NCI-H2081 (cell line): ENCODE data around the gene TRIM65.
A peak's percentile ranks its signal among the peaks of the same experiment; 100 is the strongest.

Source experiments
- DNase-seq, 2 experiments: peaks; one replicate each; lab custom pipeline; 2025; lab: John Stamatoyannopoulos, UW

The TRIM65 gene

DNA sequence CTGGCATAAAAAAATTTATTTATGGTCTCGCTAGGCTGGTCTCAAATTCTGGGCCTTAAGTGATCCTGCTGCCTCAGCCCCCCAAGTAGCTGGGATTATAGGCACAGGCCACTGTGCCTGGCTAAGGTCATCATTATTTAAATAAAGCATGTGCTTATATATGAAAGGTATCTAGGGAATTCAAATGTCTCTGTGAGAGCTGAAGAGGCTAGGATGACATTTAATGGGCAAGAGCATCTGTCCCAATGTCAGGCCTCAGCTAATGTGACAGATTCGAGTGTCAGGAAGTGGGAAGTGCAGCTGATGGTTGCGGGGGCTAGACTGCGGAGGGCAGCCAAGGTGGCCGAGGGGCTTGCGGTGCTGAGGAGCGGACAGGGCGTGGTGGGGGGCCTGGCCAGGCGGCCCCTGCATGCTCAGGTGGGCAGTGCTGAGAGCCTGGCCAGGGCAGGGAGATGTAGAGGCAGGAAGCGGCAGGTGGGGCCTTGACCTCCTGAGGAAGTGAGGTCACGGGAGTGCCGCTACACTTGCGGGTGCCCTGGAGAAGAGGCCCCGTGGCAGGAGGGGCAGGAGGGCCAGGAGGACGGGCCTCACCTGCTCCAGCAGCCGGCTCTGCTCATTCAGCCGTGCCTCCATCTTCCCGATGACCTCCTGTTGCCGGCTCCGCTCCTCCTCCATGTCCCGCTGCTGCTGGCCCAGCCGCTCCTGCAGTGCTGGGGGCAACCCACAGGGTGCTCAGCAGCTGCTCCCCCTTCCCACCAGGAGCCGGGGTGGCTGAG, 20.6 kb upstream of the TRIM65 start:
- no peak for DNase-seq

DNA sequence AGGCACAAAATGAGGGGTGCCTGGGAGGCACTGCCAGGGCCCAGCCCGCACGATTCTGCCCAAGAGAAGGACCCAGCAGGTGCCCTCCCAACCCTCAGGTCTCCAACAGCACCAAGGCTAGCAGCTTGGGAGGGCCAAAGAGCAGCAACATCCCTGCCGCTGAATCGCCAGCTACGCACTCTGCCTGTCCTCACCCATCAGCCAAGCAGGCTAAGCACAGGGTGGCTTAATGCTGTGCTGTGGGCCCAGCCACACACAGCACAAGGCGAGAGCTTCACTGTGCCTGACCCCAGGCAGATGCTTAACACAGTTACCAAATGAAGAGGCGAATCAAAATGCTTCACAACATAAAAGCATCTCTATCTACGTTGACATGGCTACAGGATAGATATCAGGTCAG, 18.5 kb upstream of the TRIM65 start:
- no peak for DNase-seq

DNA sequence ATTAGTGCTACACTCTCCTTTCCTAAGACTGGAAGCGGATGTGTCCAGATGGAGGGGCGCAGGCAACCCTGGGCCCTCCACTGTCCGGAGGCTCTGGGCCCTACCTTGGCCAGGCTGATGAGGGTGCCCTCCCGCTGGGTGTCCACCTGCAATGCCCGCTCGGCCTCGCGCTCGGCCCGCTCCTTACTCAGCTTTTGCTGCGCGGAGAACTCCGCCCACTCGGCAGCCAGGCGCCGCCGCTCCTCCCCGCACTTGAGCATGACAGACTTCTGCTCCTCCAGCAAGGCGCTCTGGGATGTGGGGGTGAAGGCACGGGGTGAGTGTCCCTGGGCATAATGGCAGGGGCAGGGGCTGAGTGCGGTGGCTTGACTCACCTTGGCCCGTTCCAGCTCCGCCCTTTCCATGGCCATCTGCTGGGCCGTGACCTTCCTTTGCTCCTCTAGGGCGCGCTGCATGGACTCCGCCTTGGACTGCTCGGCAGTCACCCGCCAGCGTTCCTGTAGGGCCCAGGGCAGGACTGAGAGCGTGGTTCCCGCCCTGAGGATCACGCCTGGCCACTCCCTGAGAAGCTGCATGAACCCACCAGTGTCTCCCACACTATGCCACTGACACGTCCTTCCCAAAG, 18.0 kb upstream of the TRIM65 start:
- DNase-seq, result no peak

DNA sequence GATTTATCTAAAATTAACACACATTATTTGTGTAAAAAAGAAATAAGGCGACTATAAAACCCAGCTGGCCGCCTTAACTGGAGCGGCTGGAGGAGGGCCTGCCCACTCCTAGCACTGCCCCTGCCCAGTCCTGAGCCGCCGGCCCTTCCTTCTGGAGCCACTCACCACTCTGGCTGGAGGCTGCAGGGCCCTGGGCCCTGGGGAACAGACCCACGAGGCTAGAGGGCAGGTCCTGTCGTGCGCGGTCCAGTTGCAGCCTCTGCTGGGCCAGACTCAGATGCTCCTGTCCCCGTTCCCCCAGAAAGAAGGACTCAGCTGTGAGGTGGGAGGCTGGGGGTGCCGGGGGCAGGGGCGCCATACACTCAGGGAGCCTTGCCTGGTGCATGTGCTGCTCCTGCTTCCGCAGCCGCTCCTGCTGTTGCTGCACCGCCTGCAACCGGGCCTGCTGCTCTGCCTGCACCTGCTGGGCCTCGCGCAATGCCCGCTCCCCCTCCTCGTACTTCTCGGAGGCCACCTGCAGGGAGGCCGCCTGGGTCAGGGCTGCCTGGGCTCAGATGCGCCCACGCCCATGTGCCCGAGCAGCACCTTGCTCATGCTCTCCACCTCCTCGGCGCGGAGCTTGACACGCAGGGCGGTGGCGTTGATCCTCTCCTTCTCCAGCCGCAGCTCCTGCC, 16.9 kb upstream of the TRIM65 start:
- DNase-seq, result no peak

DNA sequence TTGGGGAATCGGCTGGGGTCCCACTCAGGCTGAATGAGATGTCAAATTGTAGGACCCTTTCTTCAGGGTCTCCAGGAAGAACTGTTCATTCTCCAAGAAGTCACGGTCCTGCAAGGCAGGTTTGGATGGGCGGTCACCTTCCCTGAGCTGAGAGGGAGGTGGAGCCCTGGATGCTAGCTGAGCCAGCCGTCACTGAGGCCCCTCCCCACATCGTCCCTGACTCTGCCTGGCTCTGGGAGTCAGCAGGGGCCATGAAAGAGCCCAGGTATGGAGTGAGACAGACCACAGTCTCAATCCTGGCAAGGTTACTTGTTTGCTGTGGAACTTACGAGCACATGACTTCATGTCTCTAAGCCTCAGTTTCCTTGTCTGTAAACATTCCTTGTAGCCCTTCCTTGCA, 13.9 kb upstream of the TRIM65 start:
- DNase-seq, result peak; percentile 65 to 88

DNA sequence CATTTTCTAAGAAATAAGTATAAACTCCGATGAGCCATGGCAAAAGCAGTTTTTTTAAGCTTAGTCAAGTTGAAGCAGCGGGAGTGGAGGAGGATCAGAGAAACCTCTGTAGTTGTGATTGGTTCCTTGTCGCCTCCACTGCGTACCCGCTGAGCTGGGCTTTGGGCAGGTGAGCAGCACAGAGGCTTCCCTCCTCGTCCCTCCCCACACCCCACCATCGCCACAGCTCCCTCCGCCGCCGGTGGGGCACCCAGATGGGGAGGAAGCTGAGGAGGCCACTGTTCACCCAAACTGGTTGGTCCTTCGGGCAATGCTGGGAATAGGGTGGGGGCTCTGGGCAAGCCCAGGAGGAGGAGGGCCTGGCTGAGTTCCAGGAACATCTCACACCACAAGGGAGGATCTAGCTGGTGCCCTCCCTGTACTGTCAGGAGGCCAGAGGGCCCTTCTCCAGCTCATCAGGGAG, 13.1 kb upstream of the TRIM65 start:
- peak; percentile 90 to 98 for DNase-seq

DNA sequence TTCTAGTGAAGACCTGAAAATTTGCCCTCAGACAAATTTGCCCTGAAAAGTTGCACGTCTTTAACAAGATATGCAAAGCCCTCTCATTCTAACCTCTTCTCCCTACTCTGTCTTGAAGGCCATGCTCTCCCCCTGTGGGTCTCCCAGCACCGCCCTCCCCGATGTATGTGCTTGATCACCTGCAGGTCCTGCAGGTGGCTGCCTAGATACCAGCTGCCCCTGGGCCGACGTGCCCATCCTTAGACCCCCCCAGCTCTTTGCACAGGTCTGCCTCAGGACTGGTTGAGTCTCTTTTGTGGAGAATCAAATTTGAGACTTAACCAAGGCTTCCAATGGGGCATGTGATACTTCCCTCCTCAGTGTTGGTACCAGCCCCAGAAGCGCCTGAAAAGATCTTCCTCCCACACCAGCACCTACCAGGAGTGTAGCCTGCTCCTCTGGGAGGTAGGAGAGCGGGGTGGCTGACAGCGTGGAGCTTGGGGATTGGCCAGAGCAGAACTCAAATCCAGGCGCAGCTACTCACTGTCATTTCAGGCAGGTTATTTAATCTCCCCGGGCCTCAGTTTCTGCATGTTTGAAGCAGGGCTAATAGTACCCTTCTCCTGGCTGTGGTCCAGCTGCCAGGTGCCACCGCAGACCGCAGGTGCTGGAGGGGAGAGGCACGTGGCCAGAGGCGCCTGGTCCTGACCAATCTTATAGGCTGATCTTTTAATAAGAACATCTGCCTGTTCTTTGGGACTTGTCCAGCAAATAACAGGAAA, 12.5 kb upstream of the TRIM65 start:
- DNase-seq, result peak; percentile 97 to 100

DNA sequence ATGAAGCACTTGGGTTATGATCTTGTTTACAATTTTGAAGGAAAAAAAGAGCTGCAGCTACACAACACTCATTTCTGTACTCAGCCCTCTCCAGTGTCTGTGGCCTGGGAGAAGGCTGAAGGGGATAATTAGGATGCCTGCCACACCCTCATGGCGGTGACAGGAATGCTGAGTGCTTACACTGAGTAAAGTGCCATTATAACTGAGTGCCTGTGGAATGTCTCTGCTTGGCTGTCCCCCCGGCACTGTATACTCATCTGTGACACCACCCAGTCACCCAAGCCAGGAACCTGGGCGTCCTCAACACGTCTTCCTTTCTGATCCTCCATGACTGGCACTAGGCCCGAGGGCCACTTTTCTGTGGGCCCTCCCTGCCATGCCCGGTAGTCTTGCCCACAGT, 11.4 kb upstream of the TRIM65 start:
- peak in 1 of 2 experiments; percentile 32 for DNase-seq

DNA sequence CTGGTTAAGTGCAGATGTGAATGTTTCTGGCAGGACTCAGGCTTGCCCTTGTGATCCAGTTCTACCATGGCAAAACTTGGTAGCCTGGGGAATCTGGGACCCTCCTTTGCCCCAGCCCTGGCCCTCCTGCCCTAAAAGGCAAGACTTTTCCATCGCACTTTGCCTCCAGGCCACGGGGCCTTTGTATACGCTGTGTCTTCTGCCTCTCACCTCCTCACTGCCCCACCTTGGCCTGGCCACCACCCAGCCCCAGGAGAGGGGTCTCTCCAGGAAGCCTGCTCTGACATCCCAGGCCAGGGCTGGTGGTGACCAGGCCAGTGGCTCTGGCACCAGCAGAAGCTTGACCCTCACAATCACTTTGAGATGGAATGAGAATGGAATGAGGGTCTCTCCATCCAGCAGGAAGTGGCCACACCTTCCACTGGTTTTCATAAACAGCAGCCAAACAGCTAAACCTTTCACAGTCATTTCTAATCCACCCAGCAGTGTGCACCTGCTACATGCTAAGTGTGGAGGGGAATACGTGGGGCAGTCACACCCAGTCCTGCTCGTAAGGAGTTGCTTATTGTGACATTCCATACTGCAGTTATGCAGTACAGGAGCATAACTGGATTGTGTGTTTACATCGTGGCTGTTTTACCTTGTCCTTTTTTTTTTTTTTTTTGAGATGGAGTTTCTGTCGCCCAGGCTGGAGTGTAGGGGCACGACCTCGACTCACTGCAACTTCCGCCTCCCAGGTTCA, 9.6 kb upstream of the TRIM65 start:
- DNase-seq, result no peak

DNA sequence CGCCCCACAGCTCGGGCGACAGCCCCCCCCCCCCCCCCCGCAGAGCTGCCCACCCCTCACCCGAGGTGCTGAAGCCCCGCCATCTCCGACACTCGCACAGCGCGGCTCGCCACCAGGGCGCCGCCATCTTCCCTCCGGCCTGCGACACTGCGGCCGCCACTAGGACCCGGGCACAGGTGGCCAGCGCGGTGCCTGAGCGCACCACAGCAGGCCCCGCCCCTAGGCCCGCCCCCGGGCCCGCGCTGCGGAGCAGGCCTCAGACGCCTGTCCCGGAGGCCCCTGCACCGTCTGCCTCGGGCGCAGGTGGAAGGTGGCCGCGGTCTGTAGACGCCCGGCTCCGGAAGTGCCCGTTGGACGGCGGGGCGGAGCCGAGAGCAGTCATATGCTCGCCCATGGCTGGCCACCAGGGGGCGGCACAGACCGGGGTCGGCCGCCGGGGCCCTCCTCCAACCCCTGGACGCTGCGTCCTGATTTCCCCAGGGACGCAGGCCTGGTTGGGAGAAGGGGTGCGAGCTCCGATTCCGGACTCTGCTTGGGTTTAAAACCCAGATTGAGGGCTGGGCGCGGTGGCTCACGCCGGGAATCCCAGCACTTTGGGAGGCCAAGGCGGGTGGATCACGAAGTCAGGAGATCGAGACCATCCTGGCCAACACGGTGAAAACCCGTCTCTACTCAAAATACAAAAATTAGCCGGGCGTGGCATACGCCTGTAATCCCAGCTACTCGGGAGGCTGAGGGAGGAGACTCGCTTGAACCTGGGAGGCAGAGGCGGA, 8.2 kb upstream of the TRIM65 start, which contains the start of gene MRPL38:
Gene MRPL38 (minus strand): TSS at position 136 of the 773 bp plus-strand sequence. CDS start 9 bp downstream, at position 127.
- DNase-seq, result peak; percentile 98 to 99

DNA sequence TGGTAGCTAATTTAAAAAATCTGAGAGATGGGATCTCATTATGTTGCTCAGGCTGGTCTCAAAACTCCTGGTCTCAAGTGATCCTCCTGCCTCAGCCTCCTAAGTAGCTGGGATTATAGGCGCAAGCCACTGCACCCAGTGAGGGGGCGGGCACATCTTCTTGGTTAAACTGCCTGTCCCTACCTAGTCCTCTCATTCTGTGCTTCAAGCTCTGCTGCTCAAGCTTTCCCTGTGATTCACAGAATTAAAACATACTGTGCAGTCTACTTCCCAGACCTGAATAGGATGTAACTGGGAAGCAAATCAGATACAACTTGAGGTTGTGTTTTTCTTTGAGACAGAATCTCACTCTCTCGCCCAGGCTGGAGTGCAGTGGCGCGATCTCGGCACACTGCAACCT, 5.7 kb upstream of the TRIM65 start:
- DNase-seq, result no peak

DNA sequence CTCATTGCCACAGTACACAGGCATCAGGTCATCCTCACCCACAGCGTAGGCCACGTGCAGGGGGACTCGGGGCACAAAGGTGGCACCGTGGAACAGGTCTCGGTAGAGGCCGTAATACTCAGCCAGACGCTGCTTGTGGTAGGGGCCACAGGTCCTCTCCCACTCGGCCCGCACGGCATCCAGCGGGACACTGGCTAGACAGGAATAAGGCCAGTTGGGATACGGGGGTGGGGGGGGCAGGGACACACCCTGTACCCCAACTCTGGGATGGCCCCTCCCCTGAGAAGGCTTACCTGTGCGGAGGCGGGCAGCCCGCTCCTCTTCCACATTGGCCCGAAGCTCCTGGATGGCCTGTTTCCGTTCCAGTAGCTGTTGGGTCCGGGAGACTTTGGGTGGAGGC, 5.0 kb upstream of the TRIM65 start:
- DNase-seq, result no peak

DNA sequence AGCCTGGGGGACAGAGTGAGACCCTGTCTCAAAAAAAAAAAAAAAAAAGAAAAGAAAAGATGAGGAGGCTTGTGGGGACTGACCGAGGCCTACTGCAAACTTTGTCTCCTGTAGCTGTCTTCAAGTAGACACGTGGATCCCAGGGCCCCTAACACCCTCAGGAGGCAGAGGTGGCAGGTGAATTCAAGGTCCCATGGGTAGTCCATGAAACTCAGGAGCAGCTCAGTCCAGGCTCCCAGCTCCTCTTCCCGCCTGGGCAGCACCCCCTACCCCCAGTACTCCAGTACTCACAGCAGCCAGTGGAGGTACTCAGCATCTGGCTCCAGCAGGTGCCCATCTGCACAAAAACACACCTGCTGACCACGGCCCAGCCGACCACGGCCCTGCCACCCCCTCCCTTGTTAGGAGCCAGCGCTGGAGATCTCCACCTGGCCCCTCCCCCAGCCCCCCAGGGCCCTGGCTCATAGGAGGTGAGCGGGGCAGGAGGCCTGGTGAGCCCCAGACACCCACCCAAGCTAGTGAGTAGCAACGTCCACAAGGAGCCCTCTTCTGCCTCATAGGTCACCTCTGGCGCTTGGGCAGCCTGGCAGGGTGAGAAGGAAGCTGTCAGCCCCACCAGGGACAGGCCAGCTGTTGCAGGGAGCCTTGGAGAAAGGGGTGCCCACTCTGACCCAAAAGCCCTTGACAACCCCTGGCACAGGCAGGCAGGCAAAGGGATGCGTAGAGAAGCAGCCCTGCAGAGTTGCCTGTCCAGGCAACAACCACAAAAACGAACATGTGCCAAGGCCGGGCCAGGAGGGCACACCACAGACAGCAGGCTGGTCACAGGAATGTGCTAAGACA, 4.2 kb upstream of the TRIM65 start:
- DNase-seq, result no peak

DNA sequence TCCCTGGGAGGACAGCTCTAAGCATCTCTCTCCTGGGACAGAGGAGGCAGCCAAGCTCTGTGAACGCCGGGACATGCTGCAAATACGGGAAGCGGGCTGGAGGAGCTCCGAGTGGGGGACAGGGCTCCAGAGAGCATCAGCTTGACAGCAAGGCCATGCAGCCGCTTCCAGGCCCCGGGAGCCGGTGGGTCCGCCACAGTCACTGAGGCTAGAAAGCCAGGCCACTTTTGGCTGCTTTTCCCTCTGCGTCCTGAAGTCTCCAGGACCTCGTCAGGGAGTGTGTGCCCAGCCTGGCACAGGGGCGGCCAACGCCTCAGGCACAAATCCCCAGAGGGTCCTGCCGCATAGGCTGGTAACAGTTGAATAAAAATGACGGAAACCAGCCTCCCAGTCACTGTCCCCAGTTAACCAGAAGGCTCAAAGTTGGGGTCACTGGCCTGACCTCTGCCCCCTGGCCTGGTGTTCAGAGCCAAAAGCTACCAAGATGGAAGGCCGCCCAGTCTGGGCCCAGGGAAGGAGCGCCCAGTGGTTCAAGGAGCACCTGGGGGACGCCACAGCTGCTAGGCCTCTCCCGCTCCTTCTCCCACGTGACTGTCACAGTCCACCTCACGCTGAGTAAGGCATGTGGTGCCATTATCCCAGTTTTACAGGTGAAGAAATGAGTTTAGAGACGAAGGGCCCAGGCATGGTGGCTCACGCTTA, 3.2 kb upstream of the TRIM65 start:
- DNase-seq, result no peak

DNA sequence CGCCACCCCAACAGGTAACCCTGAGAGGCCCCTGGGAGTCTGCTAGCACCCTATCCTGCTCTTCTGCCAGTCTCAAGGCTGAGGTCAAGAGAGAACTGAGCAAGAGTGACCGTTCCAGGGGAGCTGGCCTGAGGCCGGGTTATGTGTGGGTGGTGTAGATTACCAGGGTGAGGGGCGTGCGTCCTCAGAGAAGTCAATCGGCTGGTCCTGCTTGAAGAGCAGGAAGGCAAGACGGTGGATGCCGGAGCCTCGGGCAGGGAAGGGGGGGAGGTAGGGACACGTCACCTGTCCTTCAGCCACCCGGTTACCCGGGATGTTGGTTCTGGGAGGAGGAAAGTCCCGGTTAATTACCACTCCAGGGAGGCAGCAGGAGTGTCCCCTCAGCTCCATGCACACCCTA, 2.6 kb upstream of the TRIM65 start:
- DNase-seq, result no peak

DNA sequence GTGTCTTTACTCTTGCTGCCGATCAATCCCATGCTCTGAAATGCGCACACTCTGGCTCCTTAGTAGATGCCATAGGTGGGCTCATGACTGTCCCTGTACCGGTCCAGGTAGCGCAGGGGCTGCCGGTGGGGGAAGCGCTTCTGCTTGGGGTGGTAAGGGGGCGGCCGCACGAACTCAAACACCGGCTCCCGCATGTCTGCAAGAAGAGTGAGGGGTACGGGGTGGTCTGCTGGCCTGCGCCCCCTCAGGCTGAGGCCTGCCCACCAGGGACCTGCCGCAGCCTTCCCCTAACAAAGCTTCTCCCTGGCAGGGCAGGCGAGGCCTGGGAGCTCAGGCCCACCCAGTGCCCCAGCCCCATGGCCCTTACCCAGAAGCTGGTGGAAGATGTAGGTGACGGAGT, 2.0 kb upstream of the TRIM65 start:
- no peak for DNase-seq

DNA sequence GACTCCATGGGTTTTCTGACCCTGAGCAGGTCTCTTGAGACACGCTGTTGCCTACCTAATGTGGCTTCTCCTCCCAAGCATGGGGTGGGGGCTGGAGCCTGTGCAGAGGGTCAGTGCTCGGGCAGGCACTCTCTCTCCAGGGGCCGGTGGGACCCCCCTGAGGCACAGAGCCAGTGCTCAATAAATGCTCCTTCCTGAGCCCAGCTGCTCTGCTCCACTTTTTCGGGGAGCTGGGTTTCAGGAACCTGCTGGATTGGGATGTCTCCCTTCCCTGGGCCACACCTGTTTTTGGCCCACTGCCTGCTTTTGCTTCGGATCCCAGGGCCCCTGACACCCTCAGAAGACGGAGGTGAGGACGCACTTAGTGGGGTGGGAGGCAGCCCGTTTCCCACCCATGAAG, 1.3 kb upstream of the TRIM65 start:
- no peak for DNase-seq

DNA sequence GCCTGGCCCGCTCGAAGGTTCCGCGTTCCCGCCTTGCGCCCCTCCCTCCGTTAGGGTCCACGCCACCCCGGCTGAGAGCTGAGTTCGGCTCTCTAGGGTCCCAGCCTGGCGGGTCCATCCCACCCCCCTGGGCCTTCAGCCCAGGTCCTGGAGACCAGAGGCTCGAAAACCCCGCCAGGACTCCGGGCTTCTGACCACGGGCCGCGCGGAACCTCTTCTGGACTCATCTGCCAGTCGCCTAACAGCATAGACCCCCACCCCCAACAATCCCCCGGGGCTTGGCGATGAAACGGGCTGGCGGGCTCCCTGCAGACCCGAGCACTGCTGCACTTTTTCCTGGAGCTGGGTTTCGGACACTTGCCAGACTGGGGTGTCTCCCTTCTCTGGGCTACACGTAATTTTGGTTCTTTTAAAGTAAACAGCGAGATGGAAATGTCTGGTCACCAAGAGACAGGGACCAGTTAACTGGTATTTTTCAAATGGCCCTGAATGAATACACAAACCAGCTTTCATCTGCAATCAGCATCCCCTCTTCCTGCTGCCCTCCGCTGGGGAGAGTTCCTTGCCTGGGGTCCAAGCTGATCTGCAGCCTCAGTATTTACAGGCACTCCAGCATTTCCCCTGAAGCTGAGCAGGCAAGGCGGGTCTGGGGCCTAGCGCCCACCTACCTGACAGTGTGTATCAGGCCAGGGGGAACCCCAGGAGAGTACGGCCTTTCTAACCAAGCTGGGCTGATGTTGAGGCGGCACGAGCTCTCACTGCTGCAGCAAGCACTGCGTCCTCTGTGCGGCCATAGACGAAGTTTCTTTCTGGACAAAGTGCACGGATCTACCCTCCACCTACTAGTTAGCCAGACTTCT, 639 bp upstream of the TRIM65 start:
- DNase-seq, result no peak
